Calu3 (cell line): ENCODE measurements around the gene ENO2. TPM values are rescaled to one million over a fixed set of nuclear protein-coding genes. Genes with fewer than 3 reads are reported as not detected.

Source experiments
- BruUV-seq: library from RNA; stranded (reverse); fragments of 400-500 nt; replicated peaks from 2 replicates; lab custom pipeline; 2021; lab: Mats Ljungman, UMichigan
- CTCF ChIA-PET: fragments of 300-600 bp; sonication (Branson Sonifier 250); formaldehyde crosslinking; loops from one replicate; lab custom pipeline; 2022; ENCODE audit warnings: antibody characterized with exemption; lab: Charles Lee
- DNase-seq: peaks from one replicate; pipeline ENCODE4 v3.0.0; 2022
- H3K27ac Mint-ChIP-seq: one replicate; pipeline ENCODE4 v1.8.0; 2022; ENCODE audit warnings: mixed read lengths; ENCODE audit not compliant: unreplicated experiment
- H3K27me3 Mint-ChIP-seq: one replicate; pipeline ENCODE4 v1.8.0; 2022; ENCODE audit warnings: mixed read lengths; ENCODE audit not compliant: unreplicated experiment
- H3K36me3 Mint-ChIP-seq: one replicate; pipeline ENCODE4 v1.8.0; 2022; ENCODE audit warnings: mild to moderate bottlenecking, moderate library complexity, mixed read lengths; ENCODE audit not compliant: insufficient read depth, unreplicated experiment
- H3K4me1 Mint-ChIP-seq: one replicate; pipeline ENCODE4 v1.8.0; 2022; ENCODE audit warnings: mild to moderate bottlenecking, low read depth, mixed read lengths; ENCODE audit not compliant: unreplicated experiment
- H3K4me3 Mint-ChIP-seq: one replicate; pipeline ENCODE4 v1.8.0; 2022; ENCODE audit warnings: mild to moderate bottlenecking, low read depth, moderate library complexity, mixed read lengths; ENCODE audit not compliant: unreplicated experiment
- H3K9me3 Mint-ChIP-seq: one replicate; pipeline ENCODE4 v1.8.0; 2022; ENCODE audit warnings: low read depth, mixed read lengths; ENCODE audit not compliant: unreplicated experiment
- intact Hi-C: fragments of 100-400 bp; cut with micrococcal nuclease; formaldehyde crosslinking; loops from one replicate; pipeline ENCODE4 v1.10.0; 2022; ENCODE audit not compliant: unreplicated experiment
- total RNA-seq: library from RNA; stranded (reverse); gene quantifications from 2 replicates; pipeline ENCODE4 v1.2.3, GENCODE V29; 2022
- TF ChIP-seq, protein P1 (sequence below): fragments of 200-600 bp; IDR thresholded peaks from one replicate; pipeline ENCODE4 v1.8.0; 2022; ENCODE audit warnings: antibody characterized with exemption; ENCODE audit not compliant: unreplicated experiment

ENO2 gene
- total RNA-seq, 1 experiment from 2014 or later, result 16.1 TPM

DNA sequence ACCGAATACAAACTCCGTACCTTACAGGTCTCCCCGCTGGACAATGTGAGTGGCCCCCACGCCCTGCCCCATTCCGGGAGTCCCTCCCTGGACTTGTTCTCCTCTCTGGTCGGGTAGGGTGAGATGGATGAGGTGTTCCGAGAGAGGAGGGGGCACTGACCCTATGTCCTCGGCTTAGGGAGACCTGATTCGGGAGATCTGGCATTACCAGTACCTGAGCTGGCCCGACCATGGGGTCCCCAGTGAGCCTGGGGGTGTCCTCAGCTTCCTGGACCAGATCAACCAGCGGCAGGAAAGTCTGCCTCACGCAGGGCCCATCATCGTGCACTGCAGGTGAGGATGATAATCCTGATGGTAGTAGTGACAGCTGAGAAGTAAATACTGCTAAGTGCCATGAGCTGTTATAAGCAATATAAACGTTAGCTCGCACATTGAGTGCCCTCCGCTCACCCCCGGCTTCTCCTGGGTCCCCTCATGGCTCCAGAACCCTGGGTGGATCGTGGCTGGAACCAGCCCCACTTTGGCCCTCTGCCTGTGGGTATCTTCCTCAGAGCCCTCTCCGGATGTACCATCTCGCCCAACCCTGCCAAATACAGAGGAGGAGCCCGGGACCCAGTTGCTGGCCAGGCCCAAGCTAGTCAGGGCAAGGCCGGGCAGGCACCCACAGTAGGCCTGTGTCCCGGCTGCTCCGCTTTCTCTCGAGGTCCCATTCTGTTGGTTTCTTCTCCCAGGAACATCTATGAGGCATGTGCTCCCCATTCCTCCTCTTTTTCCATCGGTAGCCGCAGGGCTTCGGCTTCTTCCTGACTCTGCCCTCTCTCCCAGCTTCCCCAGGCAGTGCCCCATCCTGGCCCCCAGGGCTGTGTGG, 43.6 kb downstream of the ENO2 start:
- H3K27me3 Mint-ChIP-seq, result no peaks in the 10 kb centered on the region
- no TSS peak for BruUV-seq
- no peak overlapping the region for H3K27ac Mint-ChIP-seq
- CTCF ChIA-PET, result no interaction called here
- H3K9me3 Mint-ChIP-seq, result no peaks in the 10 kb centered on the region
- DNase-seq, result no peak
- peaks cover 66% of the 10 kb centered on the region for H3K36me3 Mint-ChIP-seq
- intact Hi-C loops, result no loop called here
- TF ChIP-seq, protein P1, sequence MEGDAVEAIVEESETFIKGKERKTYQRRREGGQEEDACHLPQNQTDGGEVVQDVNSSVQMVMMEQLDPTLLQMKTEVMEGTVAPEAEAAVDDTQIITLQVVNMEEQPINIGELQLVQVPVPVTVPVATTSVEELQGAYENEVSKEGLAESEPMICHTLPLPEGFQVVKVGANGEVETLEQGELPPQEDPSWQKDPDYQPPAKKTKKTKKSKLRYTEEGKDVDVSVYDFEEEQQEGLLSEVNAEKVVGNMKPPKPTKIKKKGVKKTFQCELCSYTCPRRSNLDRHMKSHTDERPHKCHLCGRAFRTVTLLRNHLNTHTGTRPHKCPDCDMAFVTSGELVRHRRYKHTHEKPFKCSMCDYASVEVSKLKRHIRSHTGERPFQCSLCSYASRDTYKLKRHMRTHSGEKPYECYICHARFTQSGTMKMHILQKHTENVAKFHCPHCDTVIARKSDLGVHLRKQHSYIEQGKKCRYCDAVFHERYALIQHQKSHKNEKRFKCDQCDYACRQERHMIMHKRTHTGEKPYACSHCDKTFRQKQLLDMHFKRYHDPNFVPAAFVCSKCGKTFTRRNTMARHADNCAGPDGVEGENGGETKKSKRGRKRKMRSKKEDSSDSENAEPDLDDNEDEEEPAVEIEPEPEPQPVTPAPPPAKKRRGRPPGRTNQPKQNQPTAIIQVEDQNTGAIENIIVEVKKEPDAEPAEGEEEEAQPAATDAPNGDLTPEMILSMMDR, result no peak
- H3K4me3 Mint-ChIP-seq, result no peak overlapping the region
- H3K4me1 Mint-ChIP-seq, result peaks cover 17% of the 10 kb centered on the region

DNA sequence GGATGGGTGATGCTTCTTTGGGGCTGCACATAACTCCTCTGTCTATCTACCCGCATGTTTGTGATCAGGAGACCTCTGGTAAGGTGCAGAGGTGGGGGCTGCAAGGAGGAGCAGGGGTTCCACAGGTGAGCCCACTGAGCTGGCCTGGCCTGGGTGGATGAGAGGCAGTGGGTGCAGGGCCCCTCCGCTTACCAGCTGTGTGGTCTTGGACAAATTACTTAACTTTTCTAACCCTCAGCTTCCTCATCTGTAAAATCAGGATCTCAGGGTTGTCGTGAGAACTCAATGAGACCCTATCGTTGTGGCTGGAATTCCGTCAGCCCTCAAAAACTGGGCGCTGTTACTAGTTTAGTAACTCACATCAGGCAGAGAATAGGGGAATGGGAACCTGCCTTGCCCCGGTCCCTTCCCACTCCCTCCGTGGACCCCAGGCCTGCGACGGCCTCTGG, 44.3 kb downstream of the ENO2 start:
- H3K27ac Mint-ChIP-seq, result no peak overlapping the region

DNA sequence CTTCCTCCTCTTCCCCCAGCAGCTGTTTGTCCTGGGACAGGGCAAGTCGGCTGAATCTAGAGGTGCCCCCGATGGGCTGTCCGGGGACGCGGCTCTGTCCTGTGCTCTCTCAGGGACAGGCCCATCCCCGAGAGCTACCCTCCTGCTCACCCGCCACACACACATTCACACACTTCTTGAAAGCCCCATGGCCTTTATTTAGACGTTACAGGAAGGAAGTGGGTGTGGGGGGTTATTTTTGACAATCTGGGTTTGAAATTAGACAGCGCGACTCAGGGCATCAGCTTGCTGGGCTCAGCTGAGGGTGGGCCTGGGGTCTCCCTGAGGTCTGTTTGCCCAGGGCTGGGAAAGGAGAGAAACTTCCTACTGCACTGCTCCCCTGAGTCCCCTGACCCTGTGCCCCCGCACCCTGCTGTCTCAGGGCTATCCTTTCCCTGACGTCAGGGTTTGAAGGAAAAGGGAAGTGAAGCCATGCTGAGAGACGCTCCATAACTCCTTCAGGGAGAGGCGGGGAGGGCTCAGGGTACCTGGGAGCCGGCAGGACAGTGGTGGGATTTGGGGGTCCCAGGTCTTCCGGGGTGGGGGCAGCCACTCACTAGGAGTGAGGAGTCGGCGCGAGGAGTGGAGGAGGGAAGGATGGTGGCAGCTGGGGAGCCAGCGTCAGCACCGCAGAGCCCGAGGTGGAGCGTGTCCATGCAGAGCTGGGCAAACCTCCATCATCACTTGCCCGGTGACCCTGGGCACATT, 44.9 kb downstream of the ENO2 start:
- no peak overlapping the region for H3K4me3 Mint-ChIP-seq
- no peaks in the 10 kb centered on the region for H3K9me3 Mint-ChIP-seq
- peaks cover 78% of the 10 kb centered on the region for H3K36me3 Mint-ChIP-seq
- CTCF ChIA-PET, result no interaction called here
- intact Hi-C loops, result no loop called here
- no peaks in the 10 kb centered on the region for H3K27me3 Mint-ChIP-seq
- DNase-seq, result no peak
- H3K4me1 Mint-ChIP-seq, result peaks cover 17% of the 10 kb centered on the region
- H3K27ac Mint-ChIP-seq, result no peak overlapping the region
- no TSS peak for BruUV-seq
- TF ChIP-seq, protein P1, result no peak

More for the DNA sequence above, 44.3 kb downstream of the ENO2 start:
- H3K27me3 Mint-ChIP-seq, result no peaks in the 10 kb centered on the region
- intact Hi-C loops, result no loop called here
- CTCF ChIA-PET, result no interaction called here
- no peak for DNase-seq
- peaks cover 17% of the 10 kb centered on the region for H3K4me1 Mint-ChIP-seq
- H3K9me3 Mint-ChIP-seq, result no peaks in the 10 kb centered on the region
- peaks cover 72% of the 10 kb centered on the region for H3K36me3 Mint-ChIP-seq
- no peak overlapping the region for H3K4me3 Mint-ChIP-seq
- BruUV-seq, result no TSS peak
- TF ChIP-seq, protein P1, result no peak

DNA sequence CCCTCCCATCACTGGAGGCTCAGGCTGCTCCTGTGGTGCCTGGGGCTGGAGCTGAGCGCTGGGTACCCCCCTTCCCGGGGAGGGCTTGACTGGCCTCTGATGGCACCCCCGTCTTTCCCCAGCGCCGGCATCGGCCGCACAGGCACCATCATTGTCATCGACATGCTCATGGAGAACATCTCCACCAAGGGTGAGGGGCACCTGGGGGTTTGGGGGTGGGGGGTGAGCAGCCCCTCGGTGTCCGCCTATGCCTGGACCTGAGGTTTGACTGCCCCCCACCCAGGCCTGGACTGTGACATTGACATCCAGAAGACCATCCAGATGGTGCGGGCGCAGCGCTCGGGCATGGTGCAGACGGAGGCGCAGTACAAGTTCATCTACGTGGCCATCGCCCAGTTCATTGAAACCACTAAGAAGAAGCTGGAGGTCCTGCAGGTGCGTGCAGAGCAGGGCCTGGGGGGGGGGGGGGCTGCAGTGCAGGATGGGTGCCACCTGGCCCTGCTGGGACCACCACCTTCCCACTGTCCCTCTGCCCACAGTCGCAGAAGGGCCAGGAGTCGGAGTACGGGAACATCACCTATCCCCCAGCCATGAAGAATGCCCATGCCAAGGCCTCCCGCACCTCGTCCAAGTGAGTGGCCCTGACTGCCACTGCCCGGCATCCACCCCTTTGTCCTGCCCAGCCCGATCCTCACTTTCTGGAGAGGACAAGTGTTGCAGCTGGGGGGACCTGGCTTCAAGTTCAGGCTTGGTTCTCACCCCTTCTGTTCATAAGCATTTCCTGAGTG, 45.6 kb downstream of the ENO2 start:
- no peaks in the 10 kb centered on the region for H3K27me3 Mint-ChIP-seq
- CTCF ChIA-PET, result interaction anchor here (0.5 to 5.5 kb wide), 3 partner anchors 10 to 998 kb away, joined by 4 to 90 read pairs (median 6); partner anchors contain the start of genes C12orf57 and RNU7-1
- peaks cover 23% of the 10 kb centered on the region for H3K4me1 Mint-ChIP-seq
- H3K36me3 Mint-ChIP-seq, result peaks cover 86% of the 10 kb centered on the region
- intact Hi-C loops, result no loop called here
- H3K27ac Mint-ChIP-seq, result peak overlapping the region; percentile 87
- no peak overlapping the region for H3K4me3 Mint-ChIP-seq
- no peaks in the 10 kb centered on the region for H3K9me3 Mint-ChIP-seq
- BruUV-seq, result no TSS peak
- DNase-seq, result no peak
- TF ChIP-seq, protein P1, result no peak
